NCI-H1436 treated with DMSO at 0.1 percent for 48 hours (cell line): ENCODE results near the gene TDRD15.
"Not testable (repeated sequence)": the region's sequence is repeated elsewhere in the genome, so short reads cannot be mapped to it uniquely, and the experiment has no call there.

ENCODE experiments used
- DNase-seq: peaks from one replicate; lab custom pipeline; 2025; lab: John Stamatoyannopoulos, UW

The TDRD15 gene

DNA sequence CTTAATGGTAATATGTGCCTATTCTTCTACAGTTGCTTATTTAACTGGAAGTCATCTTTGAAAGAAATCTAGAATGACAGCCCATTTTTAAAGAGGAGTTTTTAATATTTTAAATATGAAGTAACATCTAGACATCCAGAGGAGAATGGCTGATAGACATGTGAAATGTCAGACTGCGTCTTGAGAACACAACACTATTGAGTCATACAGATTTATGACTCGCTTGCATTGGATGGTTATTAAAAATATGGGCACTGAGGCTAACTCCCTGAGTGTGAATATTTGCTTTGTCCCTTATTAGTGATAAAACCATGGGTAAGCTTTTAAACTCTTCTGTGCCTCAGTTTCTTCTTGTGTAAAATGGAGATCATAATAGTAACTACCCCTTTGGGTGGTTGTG, 22.9 kb downstream of the TDRD15 start:
- DNase-seq, result no peak

DNA sequence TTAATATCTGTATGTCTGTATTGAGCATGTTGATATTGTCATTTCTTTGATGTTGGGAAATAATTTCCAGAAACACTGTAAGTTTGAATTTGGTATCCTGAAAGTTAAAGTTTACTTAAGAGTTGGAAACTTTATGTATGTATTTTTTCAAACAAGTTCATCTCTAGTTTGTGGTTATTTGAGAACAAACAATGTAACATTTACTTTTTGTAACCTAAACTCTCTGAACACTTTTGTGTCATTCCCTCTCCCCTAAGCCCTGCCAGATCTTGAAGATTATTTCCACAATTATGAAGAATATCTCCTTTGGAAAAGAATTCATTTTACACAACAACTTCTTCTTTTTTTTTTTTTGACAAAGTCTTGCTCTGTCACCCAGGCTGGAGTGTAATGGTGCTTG, 24.9 kb downstream of the TDRD15 start:
- DNase-seq, result no peak

- DNase-seq, result not testable (repeated sequence)
These were observed 27.5 kb downstream of the TDRD15 start for GRCh38 chr2:21151234-21151633.

- no peak for DNase-seq
These were observed 31.8 kb downstream of the TDRD15 start for GRCh38 chr2:21155365-21156136.

DNA sequence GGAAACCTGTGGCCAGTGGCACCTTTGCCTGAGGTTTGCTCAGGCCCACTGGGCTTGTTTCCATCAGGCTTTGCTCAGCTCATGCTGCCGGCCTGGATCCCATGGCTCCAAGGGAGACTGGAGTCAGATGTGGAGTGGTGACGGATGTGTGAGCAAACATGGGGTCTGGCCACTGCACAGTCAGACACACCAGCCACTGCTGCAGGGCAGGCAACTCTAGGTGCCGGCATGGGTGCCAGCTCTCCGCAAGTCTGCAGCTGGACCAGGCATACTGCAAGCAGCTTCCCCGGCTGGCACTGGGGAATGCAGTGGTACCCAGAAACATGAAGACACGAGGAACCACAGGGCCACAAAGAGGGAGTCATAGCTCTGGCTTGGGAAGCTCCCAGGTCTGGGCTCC, 37.4 kb downstream of the TDRD15 start:
- DNase-seq, result no peak

DNA sequence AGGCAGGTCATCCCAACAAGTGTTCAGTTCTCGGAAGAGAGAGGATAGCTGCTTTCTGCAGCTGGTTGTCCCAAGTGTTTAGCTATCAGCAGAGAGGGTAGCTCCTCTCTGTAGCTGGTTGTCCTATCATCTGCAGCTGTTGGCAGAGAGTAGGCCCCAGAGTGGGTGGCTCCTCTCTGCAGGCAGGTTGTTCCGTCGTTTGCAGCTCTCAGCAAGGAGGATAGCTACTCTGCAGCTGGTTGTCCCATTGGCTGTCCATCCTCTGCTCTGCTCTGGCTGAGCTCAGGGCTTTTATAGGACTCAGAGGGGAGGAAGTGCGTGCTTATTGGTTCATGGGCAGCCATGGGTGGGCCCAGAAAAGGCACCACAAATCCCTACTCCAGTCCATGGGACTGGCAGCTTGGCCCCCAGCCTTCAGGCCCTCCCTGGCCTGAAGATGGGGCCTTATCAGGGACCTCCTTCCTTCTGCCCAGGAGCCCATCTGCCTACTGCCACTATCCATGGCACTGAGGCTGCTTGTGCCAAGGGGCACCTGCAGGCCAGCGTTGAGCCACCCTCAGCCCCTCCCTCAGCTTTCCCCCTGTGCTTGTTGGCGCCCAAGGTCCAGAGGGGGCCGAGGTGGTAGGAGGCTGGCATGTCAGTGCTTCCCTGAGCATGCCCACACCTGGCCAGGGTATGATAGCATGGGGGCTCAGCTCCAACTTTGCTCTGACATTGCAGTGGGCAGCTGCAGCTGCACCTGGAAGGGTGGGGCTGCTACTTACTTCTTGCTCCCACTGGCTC, 38.3 kb downstream of the TDRD15 start:
- no peak for DNase-seq

DNA sequence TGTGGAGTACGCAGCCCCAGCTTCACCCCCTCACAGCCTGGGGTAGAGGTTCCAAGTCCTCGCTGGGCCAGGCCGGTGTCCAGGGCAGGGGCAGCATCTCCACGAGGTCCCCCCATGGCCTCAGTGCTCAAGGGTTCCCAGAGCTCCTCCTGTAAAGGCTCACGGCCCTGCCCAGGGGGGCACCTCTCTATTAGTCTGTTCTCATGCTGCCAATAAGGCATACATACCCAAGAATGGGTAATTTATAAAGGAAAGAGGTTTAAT, 38.8 kb downstream of the TDRD15 start:
- no peak for DNase-seq

DNA sequence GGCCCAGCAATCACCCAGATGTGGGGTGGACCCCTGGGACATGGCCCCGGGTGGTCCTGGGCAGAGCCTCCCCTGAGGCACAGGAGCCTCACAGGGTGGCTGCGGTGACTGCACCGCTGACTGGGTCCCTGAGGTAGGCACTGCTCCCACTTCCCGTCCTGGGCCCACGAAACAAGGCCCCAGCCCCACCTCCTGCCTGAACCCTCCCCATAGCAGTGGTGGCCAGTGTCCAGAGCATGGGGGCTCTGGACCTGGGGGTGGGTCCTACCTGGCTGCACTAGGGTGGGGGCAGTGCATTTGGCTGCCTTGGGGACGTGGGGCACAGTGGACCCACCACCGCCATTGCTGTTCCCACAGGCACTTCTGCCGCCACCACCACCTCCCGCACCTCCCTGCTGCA, 39.4 kb downstream of the TDRD15 start:
- DNase-seq, result no peak

DNA sequence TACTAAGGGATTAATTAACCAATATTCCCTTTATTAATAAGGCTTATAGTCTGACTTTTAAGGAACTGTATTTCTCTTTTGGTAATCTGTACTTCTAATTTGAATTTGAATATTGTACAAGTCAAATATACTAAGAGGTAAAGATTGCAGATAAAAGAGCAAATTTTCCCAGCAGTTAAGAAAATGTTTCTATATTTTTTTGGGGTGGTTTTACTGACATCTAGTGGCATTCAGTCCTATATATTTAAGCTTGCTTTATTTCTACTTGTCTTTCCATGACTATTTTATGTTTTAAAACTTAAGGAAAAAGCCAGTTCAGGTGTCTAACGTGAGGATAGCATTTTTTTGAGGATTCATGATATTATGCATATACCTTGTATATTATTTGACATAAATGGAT, 41.6 kb downstream of the TDRD15 start:
- no peak for DNase-seq

DNA sequence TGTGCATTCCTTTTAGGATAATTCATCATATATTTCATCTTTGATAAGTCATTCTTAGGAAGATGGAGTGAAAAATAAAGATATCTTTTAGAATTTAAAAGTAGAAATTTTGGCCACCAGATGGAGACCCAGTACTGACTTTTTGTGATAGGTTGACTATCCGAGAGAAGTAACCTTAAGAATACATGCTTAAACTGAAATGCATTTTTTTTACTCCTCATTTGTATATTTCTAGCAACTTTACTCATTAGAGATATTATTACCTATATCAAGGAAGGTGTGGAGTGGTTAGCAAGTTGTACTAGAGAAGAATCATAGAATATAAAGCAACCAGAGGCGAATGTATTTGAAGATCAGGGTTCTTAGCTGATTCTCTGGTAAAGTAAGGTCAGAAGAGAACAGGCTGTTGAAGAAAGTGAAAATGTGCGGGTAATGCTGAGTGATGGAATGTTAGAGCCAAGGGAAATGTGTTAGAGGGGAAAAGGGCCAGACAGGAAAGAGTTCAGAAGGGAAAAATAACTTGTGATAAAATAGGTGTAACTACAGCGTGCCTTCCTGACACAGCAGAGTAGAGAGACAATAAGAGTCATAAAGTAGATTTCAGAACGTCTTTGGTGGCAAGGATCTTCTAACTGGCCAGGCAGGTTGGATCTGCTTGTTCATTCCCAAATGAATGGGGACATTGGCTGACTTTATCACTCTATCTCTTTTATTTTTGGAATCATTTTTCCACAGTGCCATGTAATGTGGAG, 52.3 kb downstream of the TDRD15 start:
- DNase-seq, result no peak

DNA sequence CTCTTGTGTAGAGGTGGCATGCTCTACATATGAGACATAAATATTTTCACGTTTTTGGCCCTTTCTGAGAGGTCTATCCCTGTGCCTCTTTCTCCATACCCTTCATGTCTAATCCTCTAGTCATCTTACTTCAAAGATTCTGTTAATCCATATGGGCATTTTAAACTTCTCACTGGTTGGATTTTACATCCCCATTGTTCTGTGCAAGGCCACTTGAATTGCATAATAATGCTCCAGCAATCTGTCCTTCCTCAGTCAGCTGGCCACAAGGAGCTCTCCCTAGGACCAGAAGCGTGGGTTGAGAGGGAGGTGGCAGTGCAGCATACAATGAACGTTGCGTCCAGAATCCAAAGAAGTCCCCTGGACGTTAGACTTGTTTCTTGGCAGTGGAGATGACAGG, 58.2 kb downstream of the TDRD15 start:
- no peak for DNase-seq

GRCh38 chr2:21183306-21183705, 59.5 kb downstream of the TDRD15 start:
- no peak for DNase-seq

GRCh38 chr2:21183726-21184125, 60.0 kb downstream of the TDRD15 start:
- DNase-seq, result no peak

DNA sequence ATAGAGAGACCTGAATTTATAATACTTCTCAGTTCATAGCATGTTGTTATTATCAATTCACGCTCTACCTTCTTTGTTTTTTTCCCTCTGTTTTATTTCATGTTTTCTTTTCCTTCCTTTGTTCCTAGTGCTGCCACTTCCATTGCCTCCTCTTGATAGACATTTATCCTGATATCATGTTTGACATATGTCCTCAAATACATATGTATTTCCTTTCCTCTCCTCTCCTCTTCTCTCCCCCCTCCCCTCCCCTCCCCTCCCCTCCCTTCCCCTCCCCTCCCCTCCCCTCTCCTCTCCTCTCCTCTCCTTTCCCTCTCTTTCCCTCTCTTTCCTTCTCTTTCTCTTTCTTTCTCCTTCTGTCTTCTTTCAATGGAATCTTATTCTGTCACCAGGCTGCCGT, 67.8 kb downstream of the TDRD15 start:
- no peak for DNase-seq
